NCI-H1048 (cell line): Measurements from ENCODE around the gene HSPA2.
"Not testable (repeated sequence)": the region's sequence is repeated elsewhere in the genome, so short reads cannot be mapped to it uniquely, and the experiment has no call there.

ENCODE experiments used
- DNase-seq: peaks from one replicate; lab custom pipeline; 2025; lab: John Stamatoyannopoulos, UW

HSPA2 gene

GRCh38 chr14:64515053-64515452 is 25.5 kb upstream of the HSPA2 start:
- DNase-seq, result no peak

GRCh38 chr14:64516969-64517368 is 23.6 kb upstream of the HSPA2 start:
- no peak for DNase-seq

GRCh38 chr14:64517667-64518066 is 22.9 kb upstream of the HSPA2 start:
- not testable (repeated sequence) for DNase-seq

- DNase-seq, result no peak
Observed at GRCh38 chr14:64518229-64518628, 22.3 kb upstream of the HSPA2 start.

GRCh38 chr14:64520699-64521098 is 19.8 kb upstream of the HSPA2 start:
- DNase-seq, result no peak

- no peak for DNase-seq
Observed at GRCh38 chr14:64522591-64523355, 17.8 kb upstream of the HSPA2 start.

GRCh38 chr14:64525354-64525753 is 15.2 kb upstream of the HSPA2 start:
- DNase-seq, result no peak

GRCh38 chr14:64531567-64531966 is 9.0 kb upstream of the HSPA2 start:
- DNase-seq, result no peak

- DNase-seq, result no peak
Observed at GRCh38 chr14:64536488-64537245, 3.9 kb upstream of the HSPA2 start.

GRCh38 chr14:64541261-64541971 is 875 bp downstream of the HSPA2 start:
- DNase-seq, result no peak

- no peak for DNase-seq
Observed at GRCh38 chr14:64541972-64542835, 1.7 kb downstream of the HSPA2 start.

GRCh38 chr14:64542836-64543201 is 2.3 kb downstream of the HSPA2 start:
- DNase-seq, result no peak

- no peak for DNase-seq
Observed at GRCh38 chr14:64544607-64545312, 4.2 kb downstream of the HSPA2 start.

- DNase-seq, result no peak
Observed at GRCh38 chr14:64549016-64549415, 8.5 kb downstream of the HSPA2 start.

- DNase-seq, result no peak
Observed at GRCh38 chr14:64549791-64550620, 9.5 kb downstream of the HSPA2 start, which contains the start of gene PPP1R36. PPP1R36 (plus strand) TSS chr14:64549961; CDS start chr14:64549998, 37 bp downstream.

- no peak for DNase-seq
Observed at GRCh38 chr14:64550621-64551333, 10.2 kb downstream of the HSPA2 start.

- DNase-seq, result no peak
Observed at GRCh38 chr14:64554556-64554955, 14.0 kb downstream of the HSPA2 start.

- no peak for DNase-seq
Observed at GRCh38 chr14:64556526-64556925, 16.0 kb downstream of the HSPA2 start.

GRCh38 chr14:64558216-64558615 is 17.7 kb downstream of the HSPA2 start:
- DNase-seq, result not testable (repeated sequence)

GRCh38 chr14:64561631-64562030 is 21.1 kb downstream of the HSPA2 start:
- no peak for DNase-seq
